Measurements from ENCODE around the gene MICU1.

Gene MICU1

DNA sequence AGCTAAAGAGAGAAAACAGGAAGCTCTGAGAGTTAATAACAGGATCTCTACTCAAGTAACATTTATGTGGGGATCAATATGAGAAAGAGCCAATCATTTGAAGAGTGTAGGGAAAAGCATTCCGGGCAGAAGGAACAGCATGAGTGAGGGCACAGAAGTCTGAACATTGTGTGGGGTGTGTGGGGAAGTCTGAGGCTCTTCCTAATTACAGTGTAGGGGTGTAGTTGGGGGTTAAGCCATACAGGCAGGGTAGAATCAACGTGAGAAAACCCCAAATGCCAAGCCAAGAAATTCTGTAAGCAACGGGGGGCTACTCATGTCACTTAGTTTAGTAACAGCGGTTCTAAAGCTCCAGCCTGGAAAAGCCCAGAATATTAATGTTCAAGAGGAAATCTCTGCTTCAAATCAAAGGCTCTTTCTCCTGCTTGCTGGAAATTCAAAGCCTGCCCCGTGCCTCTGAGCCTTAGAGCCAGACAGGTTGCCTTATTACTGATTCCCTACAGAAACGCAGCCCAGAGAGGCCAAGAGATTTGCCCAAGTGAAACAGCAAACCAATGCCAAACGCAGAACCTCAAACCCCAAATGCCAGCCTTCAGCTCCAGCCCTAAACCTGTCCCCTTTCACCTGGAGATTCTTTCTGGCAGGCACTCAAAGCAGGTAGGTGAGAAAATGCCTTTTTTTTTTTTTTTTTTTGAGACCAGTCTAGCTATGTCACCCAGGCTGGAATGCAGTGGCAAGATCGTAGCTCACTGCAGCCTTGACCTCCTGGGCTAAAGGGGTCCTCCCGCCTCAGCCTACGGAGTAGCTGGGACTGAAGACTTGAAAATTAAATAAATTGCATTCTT is 307.2 kb downstream of the MICU1 start:
- Histone ChIP-seq H4K20me1 (ENCODE audit: insufficient read depth) (no peaks in the 10 kb centered on the region), H3K4me1 (ENCODE audit: low read depth, poor library complexity, severe bottlenecking) (peaks cover 83% of the 10 kb centered on the region), H3K27ac (peak overlapping the region; percentile 98), H3K36me3 (ENCODE audit: insufficient read depth) (no peaks in the 10 kb centered on the region), H3K4me2 (peak overlapping the region; percentile 99), H3K4me3 (IDR thresholded peaks at IDR 0.05; ENCODE audit: insufficient read depth, low read depth, low read length) (no peak overlapping the region), H3K79me2 (ENCODE audit: insufficient read depth, low read depth) (no peaks in the 10 kb centered on the region), H2AFZ (ENCODE audit: low read depth) (peak overlapping the region; percentile 51; the same call in 1 of the 2 replicates), H3K27me3 (ENCODE audit: insufficient read depth, low read depth) (no peaks in the 10 kb centered on the region), H3K9ac (peak overlapping the region; percentile 95)
- TF ChIP-seq, protein P1, sequence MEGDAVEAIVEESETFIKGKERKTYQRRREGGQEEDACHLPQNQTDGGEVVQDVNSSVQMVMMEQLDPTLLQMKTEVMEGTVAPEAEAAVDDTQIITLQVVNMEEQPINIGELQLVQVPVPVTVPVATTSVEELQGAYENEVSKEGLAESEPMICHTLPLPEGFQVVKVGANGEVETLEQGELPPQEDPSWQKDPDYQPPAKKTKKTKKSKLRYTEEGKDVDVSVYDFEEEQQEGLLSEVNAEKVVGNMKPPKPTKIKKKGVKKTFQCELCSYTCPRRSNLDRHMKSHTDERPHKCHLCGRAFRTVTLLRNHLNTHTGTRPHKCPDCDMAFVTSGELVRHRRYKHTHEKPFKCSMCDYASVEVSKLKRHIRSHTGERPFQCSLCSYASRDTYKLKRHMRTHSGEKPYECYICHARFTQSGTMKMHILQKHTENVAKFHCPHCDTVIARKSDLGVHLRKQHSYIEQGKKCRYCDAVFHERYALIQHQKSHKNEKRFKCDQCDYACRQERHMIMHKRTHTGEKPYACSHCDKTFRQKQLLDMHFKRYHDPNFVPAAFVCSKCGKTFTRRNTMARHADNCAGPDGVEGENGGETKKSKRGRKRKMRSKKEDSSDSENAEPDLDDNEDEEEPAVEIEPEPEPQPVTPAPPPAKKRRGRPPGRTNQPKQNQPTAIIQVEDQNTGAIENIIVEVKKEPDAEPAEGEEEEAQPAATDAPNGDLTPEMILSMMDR (conservative IDR thresholded peaks at IDR 0.05; ENCODE audit: low read depth, low read length): no peak

Measured in KMS-11 (cell line).